ENCODE measurements around the gene WDR72. TPM values are rescaled to one million over a fixed set of nuclear protein-coding genes. Genes with fewer than 3 reads are reported as not detected.
"Not testable (repeated sequence)": the region's sequence is repeated elsewhere in the genome, so short reads cannot be mapped to it uniquely, and the experiment has no call there.

Gene WDR72
- polyA plus RNA-seq, 1 donor (not counting 4 experiments of a cell fraction or from before 2014, with no cell fraction given): 0.03 TPM

- H3K4me2 ChIP-seq (ENCODE audit: control insufficient read depth, extremely low read depth, insufficient read depth, low read depth, low read length): no peak overlapping the region
- no peak for DNase-seq (ENCODE audit: low read depth, low spot score)
- H3K27me3 ChIP-seq (ENCODE audit: control insufficient read depth, extremely low read depth, insufficient read depth, low read length): no peaks in the 10 kb centered on the region
- H3K9me1 ChIP-seq (ENCODE audit: control insufficient read depth, extremely low read depth, insufficient read depth, low read length): no peaks in the 10 kb centered on the region
- no peaks in the 10 kb centered on the region for H4K20me1 ChIP-seq (ENCODE audit: control insufficient read depth, extremely low read depth, insufficient read depth, low read length)
- no peaks in the 10 kb centered on the region for H3K4me1 ChIP-seq (ENCODE audit: control insufficient read depth, extremely low read depth, insufficient read depth, low read length)
- H2AFZ ChIP-seq (ENCODE audit: control insufficient read depth, low read length): no peak overlapping the region
- dilution Hi-C loops (cut with MboI; ENCODE audit: extremely low pct_ligation_motif_present, low sequenced_read_pairs): no loop called here
- no peak overlapping the region for H3K9ac ChIP-seq (ENCODE audit: control insufficient read depth, extremely low read depth, insufficient read depth, low read length)
- no peaks in the 10 kb centered on the region for H3K79me2 ChIP-seq (ENCODE audit: control insufficient read depth, insufficient read depth, low read length)
- no peaks in the 10 kb centered on the region for H3K36me3 ChIP-seq (ENCODE audit: control insufficient read depth in 2 of 2, extremely low read depth in 1 of 2, insufficient read depth in 2 of 2, low read length in 2 of 2)
- H3K27ac ChIP-seq (ENCODE audit: control insufficient read depth, insufficient read depth, low read length): no peak overlapping the region
- H3K9me3 ChIP-seq (ENCODE audit: control insufficient read depth, low read depth, low read length): no peaks in the 10 kb centered on the region
- no peak for FAIRE-seq
- no peak for TF ChIP-seq EZH2 (IDR thresholded peaks at IDR 0.05; ENCODE audit: low read length)
- TF ChIP-seq, protein P1, sequence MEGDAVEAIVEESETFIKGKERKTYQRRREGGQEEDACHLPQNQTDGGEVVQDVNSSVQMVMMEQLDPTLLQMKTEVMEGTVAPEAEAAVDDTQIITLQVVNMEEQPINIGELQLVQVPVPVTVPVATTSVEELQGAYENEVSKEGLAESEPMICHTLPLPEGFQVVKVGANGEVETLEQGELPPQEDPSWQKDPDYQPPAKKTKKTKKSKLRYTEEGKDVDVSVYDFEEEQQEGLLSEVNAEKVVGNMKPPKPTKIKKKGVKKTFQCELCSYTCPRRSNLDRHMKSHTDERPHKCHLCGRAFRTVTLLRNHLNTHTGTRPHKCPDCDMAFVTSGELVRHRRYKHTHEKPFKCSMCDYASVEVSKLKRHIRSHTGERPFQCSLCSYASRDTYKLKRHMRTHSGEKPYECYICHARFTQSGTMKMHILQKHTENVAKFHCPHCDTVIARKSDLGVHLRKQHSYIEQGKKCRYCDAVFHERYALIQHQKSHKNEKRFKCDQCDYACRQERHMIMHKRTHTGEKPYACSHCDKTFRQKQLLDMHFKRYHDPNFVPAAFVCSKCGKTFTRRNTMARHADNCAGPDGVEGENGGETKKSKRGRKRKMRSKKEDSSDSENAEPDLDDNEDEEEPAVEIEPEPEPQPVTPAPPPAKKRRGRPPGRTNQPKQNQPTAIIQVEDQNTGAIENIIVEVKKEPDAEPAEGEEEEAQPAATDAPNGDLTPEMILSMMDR (optimal IDR thresholded peaks at IDR 0.05 in 1 of 3, IDR thresholded peaks at IDR 0.05 in 1 of 3, conservative IDR thresholded peaks at IDR 0.05 in 1 of 3; ENCODE audit: extremely low read depth in 1 of 3, insufficient read depth in 2 of 3, low read length in 3 of 3): no peak
- H3K4me3 ChIP-seq (ENCODE audit: control insufficient read depth in 2 of 3, extremely low read depth in 1 of 3, insufficient read depth in 2 of 3, low read depth in 1 of 3, low read length in 3 of 3): no peak overlapping the region
These were observed 211.2 kb downstream of the WDR72 start for GRCh38 chr15:53548236-53548635.

DNA sequence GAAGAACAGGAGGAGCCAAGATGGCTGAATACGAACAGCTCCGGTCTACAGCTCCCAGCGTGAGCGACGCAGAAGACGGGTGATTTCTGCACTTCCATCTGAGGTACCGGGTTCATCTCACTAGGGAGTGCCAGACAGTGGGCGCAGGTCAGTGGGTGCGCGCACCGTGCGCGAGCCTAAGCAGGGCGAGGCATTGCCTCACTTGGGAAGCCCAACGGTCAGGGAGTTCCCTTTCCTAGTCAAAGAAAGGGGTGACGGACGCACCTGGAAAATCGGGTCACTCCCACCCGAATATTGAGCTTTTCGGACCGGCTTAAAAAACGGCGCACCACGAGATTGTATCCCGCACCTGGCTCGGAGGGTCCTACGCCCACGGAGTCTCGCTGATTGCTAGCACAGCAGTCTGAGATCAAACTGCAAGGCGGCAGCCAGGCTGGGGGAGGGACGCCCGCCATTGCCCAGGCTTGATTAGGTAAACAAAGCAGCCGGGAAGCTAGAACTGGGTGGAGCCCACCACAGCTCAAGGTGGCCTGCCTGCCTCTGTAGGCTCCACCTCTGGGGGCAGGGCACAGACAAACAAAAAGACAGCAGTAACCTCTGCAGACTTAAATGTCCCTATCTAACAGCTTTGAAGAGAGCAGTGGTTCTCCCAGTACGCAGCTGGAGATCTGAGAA is 218.7 kb downstream of the WDR72 start:
- dilution Hi-C loops (cut with MboI; ENCODE audit: extremely low pct_ligation_motif_present, low sequenced_read_pairs); H3K36me3 ChIP-seq (ENCODE audit: control insufficient read depth in 2 of 2, extremely low read depth in 1 of 2, insufficient read depth in 2 of 2, low read length in 2 of 2); DNase-seq (ENCODE audit: low read depth, low spot score); H3K9me1 ChIP-seq (ENCODE audit: control insufficient read depth, extremely low read depth, insufficient read depth, low read length); H3K4me2 ChIP-seq (ENCODE audit: control insufficient read depth, extremely low read depth, insufficient read depth, low read depth, low read length); H4K20me1 ChIP-seq (ENCODE audit: control insufficient read depth, extremely low read depth, insufficient read depth, low read length); H3K4me1 ChIP-seq (ENCODE audit: control insufficient read depth, extremely low read depth, insufficient read depth, low read length); FAIRE-seq; H3K27me3 ChIP-seq (ENCODE audit: control insufficient read depth, extremely low read depth, insufficient read depth, low read length); H3K79me2 ChIP-seq (ENCODE audit: control insufficient read depth, insufficient read depth, low read length); H3K9ac ChIP-seq (ENCODE audit: control insufficient read depth, extremely low read depth, insufficient read depth, low read length); H3K4me3 ChIP-seq (ENCODE audit: control insufficient read depth in 2 of 3, extremely low read depth in 1 of 3, insufficient read depth in 2 of 3, low read depth in 1 of 3, low read length in 3 of 3); H2AFZ ChIP-seq (ENCODE audit: control insufficient read depth, low read length); H3K27ac ChIP-seq (ENCODE audit: control insufficient read depth, insufficient read depth, low read length); H3K9me3 ChIP-seq (ENCODE audit: control insufficient read depth, low read depth, low read length): not testable (repeated sequence)

- no peak overlapping the region for H3K4me3 ChIP-seq (ENCODE audit: control insufficient read depth in 2 of 3, extremely low read depth in 1 of 3, insufficient read depth in 2 of 3, low read depth in 1 of 3, low read length in 3 of 3)
- H3K4me1 ChIP-seq (ENCODE audit: control insufficient read depth, extremely low read depth, insufficient read depth, low read length): no peaks in the 10 kb centered on the region
- H3K4me2 ChIP-seq (ENCODE audit: control insufficient read depth, extremely low read depth, insufficient read depth, low read depth, low read length): no peak overlapping the region
- H4K20me1 ChIP-seq (ENCODE audit: control insufficient read depth, extremely low read depth, insufficient read depth, low read length): no peaks in the 10 kb centered on the region
- H3K27me3 ChIP-seq (ENCODE audit: control insufficient read depth, extremely low read depth, insufficient read depth, low read length): no peaks in the 10 kb centered on the region
- H3K36me3 ChIP-seq (ENCODE audit: control insufficient read depth in 2 of 2, extremely low read depth in 1 of 2, insufficient read depth in 2 of 2, low read length in 2 of 2): no peaks in the 10 kb centered on the region
- no peak overlapping the region for H2AFZ ChIP-seq (ENCODE audit: control insufficient read depth, low read length)
- dilution Hi-C loops (cut with MboI; ENCODE audit: extremely low pct_ligation_motif_present, low sequenced_read_pairs): no loop called here
- FAIRE-seq (no peak), DNase-seq (ENCODE audit: low read depth, low spot score) (no peak)
- no peaks in the 10 kb centered on the region for H3K9me3 ChIP-seq (ENCODE audit: control insufficient read depth, low read depth, low read length)
- H3K27ac ChIP-seq (ENCODE audit: control insufficient read depth, insufficient read depth, low read length): no peak overlapping the region
- no peaks in the 10 kb centered on the region for H3K9me1 ChIP-seq (ENCODE audit: control insufficient read depth, extremely low read depth, insufficient read depth, low read length)
- TF ChIP-seq EZH2 (IDR thresholded peaks at IDR 0.05; ENCODE audit: low read length): no peak
- H3K9ac ChIP-seq (ENCODE audit: control insufficient read depth, extremely low read depth, insufficient read depth, low read length): no peak overlapping the region
- H3K79me2 ChIP-seq (ENCODE audit: control insufficient read depth, insufficient read depth, low read length): no peaks in the 10 kb centered on the region
These were observed 219.6 kb downstream of the WDR72 start for GRCh38 chr15:53539878-53540277.
